ENCODE data around the gene OGFOD2. TPM values are rescaled to one million over a fixed set of nuclear protein-coding genes. Genes with fewer than 3 reads are reported as not detected.

OGFOD2 gene
- polyA plus RNA-seq, 1 experiment: 10.8 TPM

DNA sequence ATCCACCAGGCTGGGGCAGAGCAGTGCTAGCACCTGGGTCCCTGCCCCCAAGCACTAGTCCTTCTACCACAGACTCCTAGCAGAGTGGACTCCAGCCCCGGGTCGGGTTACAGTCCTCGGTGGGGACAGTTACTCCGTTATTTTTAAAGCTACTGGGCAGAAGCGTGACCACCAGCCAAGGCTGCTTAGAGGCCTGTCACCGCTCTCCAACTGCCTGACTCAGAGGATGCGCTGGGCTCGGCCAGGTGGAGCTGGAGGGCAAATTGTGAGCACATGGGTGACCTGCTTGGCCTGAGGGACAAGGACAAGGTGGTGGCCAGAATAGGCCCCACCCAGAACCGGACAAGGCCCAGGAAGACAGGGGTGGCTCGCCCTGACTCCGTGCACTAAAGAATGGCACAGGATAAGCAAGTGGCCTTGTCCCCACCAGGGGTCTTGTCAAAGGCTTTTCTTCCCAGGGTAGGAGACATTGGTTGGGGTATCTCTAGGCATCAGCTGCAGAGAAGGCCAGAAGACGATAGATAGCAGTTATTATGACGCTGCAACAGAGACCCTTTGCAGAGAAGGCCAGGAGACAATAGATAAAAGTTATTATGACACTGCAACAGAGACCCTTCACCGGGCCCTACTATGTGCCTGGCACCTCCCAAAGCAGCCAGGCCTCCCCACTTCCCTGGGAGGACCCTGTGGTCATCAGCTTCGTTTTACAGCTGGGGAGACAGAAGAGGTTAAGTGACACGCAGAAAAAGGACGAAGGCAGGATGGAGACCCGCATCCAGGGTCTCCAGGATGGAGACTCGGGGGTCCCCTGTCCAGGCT, 10.4 kb upstream of the OGFOD2 start:
- POLR2A ChIA-PET: no interaction called here
- Histone ChIP-seq H3K36me3 (ENCODE audit: control insufficient read depth, insufficient read depth, low read length) (peaks cover 2% of the 10 kb centered on the region; the same call in 1 of the 2 replicates), H3K4me3 (ENCODE audit: low read depth, low read length) (no peak overlapping the region), H3K27me3 (ENCODE audit: control insufficient read depth, insufficient read depth, low read length) (no peaks in the 10 kb centered on the region)
- DNase-seq (ENCODE audit: low read depth): no peak
- CTCF ChIA-PET: interaction anchor here (0.9 to 4.1 kb wide), 3 partner anchors 20 to 104 kb away, joined by 3 to 15 read pairs (median 3); no protein-coding TSS in a partner anchor
- TF ChIP-seq, protein P1, sequence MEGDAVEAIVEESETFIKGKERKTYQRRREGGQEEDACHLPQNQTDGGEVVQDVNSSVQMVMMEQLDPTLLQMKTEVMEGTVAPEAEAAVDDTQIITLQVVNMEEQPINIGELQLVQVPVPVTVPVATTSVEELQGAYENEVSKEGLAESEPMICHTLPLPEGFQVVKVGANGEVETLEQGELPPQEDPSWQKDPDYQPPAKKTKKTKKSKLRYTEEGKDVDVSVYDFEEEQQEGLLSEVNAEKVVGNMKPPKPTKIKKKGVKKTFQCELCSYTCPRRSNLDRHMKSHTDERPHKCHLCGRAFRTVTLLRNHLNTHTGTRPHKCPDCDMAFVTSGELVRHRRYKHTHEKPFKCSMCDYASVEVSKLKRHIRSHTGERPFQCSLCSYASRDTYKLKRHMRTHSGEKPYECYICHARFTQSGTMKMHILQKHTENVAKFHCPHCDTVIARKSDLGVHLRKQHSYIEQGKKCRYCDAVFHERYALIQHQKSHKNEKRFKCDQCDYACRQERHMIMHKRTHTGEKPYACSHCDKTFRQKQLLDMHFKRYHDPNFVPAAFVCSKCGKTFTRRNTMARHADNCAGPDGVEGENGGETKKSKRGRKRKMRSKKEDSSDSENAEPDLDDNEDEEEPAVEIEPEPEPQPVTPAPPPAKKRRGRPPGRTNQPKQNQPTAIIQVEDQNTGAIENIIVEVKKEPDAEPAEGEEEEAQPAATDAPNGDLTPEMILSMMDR (IDR thresholded peaks at IDR 0.05; ENCODE audit: insufficient read depth, low read depth, low read length): no peak

DNA sequence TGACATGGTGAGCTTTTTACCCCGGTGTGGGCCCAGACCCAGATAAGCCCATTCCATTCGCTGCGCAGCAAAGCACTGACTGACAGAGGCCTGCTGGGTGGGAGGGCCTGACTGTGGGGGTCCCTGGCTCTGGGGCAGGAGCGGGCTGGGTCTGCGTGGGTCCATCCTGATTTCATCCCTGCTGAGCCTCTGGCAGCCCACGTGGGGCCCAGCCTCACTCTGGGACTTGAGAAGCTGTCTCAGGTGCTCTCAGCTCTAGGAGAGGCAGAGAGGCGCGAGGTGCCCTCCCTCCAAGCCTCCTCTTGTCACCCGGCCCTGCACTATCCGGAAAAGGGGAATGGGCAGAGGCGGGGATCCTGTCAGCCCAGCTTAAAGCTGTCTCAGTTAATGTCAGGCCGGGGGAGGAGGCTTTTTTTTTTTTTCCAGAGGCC, 9.7 kb upstream of the OGFOD2 start:
- no peak for DNase-seq (ENCODE audit: low read depth)
- Histone ChIP-seq H3K36me3 (ENCODE audit: control insufficient read depth, insufficient read depth, low read length) (no peaks in the 10 kb centered on the region), H3K27me3 (ENCODE audit: control insufficient read depth, insufficient read depth, low read length) (no peaks in the 10 kb centered on the region), H3K4me3 (ENCODE audit: low read depth, low read length) (peak overlapping the region; percentile 74)
- POLR2A ChIA-PET: no interaction called here
- TF ChIP-seq, protein P1 (IDR thresholded peaks at IDR 0.05; ENCODE audit: insufficient read depth, low read depth, low read length): no peak
- CTCF ChIA-PET: interaction anchor here (0.9 to 4.1 kb wide), 5 partner anchors 19 to 131 kb away, joined by 3 to 15 read pairs (median 3); no protein-coding TSS in a partner anchor

DNA sequence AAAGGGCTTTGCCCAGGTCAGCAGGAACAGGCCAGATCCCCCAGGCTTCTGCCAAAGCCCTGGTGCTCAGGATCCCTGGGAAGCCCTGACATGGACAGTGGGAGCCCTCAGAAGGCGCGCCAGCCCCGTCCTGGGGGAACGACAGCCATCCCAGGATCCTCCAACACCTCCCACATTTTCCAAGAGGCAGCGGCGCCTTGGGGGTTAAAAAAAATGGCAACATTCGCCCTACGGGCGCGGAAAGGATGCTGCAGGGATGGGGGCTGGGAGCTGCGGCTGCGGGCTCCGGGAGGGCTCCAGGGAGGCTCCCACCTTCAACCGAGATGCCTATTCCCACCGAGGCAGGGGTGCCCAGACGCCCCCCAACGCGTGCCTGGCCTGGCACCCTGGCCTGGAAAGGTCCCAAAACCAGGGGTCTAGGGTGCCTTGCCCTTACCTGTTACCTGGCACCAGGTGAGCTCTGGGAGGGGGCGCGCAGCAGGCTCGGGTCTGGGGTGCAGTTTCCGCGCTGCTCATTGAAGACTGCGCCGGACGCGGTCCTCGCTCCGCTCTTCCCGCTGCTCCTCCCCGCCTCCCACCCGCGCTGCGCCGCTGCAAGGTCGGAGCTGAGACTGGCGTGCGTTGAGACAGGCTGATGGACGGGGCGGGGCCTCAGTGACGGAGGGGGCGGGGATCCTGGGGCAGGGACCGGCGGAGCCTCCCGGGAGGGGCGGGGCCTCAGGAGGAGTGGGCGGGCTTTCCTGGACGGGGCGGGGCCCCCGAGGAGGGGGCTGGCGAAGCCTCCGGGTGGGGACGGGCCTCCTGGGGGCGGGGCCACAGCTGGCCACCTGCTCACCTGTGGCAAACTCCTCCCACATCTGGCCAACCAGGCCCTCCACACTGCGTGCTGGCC, 8.9 kb upstream of the OGFOD2 start, which contains the start of gene ABCB9:
Gene ABCB9, minus strand, starts transcription at position 613 of the 892 bp plus-strand sequence. CDS start 6,228 bp downstream, outside the sequence.
- TF ChIP-seq, protein P1 (IDR thresholded peaks at IDR 0.05; ENCODE audit: insufficient read depth, low read depth, low read length): 0 out of 2 replicates have a peak, but pooled peaks have one; percentile 8
- Histone ChIP-seq H3K36me3 (ENCODE audit: control insufficient read depth, insufficient read depth, low read length) (no peaks in the 10 kb centered on the region), H3K27me3 (ENCODE audit: control insufficient read depth, insufficient read depth, low read length) (no peaks in the 10 kb centered on the region), H3K4me3 (ENCODE audit: low read depth, low read length) (peak within 1 kb of the TSS; percentile 74)
- no peak for DNase-seq (ENCODE audit: low read depth)
- CTCF ChIA-PET: interaction anchor here (0.9 to 4.1 kb wide), 8 partner anchors 12 to 272 kb away, joined by 3 to 15 read pairs (median 3); no protein-coding TSS in a partner anchor
- POLR2A ChIA-PET: interaction anchor here (0.6 kb wide), 1 partner anchor 275 kb away, joined by 6 read pairs; no protein-coding TSS in a partner anchor

DNA sequence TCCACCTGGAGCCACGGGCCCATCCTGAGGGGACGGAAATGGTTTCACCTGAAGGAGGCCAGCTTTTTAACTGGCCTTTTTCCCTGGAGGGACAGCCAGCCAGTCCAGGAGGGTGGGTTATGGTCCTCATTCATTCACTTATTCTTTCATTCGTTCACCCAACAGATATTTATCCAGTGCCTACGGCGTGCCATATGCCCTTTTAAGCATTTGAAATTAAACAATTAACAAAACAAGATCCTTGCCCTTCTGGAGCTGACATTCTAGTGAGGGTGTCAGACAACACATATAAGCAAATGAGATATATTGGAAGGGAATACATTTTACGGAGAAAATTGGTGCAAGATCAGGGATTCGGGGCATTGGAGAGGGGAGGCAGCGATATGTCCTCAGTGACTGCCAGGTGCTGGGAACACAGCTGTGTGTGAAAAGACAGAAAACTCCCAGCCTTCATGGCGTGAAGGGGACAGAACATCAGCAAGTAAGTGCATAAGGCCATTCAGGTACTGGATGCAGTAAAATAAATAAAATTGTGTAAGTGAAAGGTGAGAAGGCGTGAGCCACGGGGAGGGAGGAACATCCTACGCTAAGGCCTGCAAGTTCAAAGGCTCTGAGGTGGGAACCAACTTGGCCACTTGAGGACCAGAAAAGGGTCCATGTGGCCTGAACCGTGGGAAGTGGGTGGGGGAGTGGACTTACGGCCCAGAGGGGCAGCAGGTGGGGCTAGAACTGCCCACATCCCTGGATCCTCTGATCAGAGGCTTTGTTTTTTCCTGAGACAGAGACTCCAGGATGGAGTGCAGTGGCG, 8.1 kb upstream of the OGFOD2 start:
- TF ChIP-seq, protein P1 (IDR thresholded peaks at IDR 0.05; ENCODE audit: insufficient read depth, low read depth, low read length): no peak
- no peak for DNase-seq (ENCODE audit: low read depth)
- H3K27me3 ChIP-seq (ENCODE audit: control insufficient read depth, insufficient read depth, low read length): no peaks in the 10 kb centered on the region
- ChIA-PET CTCF (interaction anchor here (0.9 to 1.6 kb wide), 6 partner anchors 13 to 271 kb away, joined by 3 to 7 read pairs (median 3); no protein-coding TSS in a partner anchor), POLR2A (no interaction called here)
- no peaks in the 10 kb centered on the region for H3K36me3 ChIP-seq (ENCODE audit: control insufficient read depth, insufficient read depth, low read length)
- no peak overlapping the region for H3K4me3 ChIP-seq (ENCODE audit: low read depth, low read length)
